ENCODE data around the gene NPAS3. TPM values are rescaled to one million over a fixed set of nuclear protein-coding genes. Genes with fewer than 3 reads are reported as not detected.

Gene NPAS3
- total RNA-seq, 2 experiments from 2014 or later, result not detected

GRCh38 chr14:32993921-32994320 is 55.2 kb downstream of the NPAS3 start:
- CTCF ChIA-PET, result no interaction called here
- no peaks in the 10 kb centered on the region for H3K4me1 Mint-ChIP-seq (ENCODE audit: low read depth)
- H3K9me3 Mint-ChIP-seq, result peaks cover 6% of the 10 kb centered on the region
- DNase-seq, result no peak
- H3K4me3 Mint-ChIP-seq, result no peak overlapping the region
- H3K27me3 Mint-ChIP-seq, result no peaks in the 10 kb centered on the region
- intact Hi-C loops (cut with micrococcal nuclease), result no loop called here
- POLR2A ChIA-PET, result no interaction called here
- no peaks in the 10 kb centered on the region for H3K36me3 Mint-ChIP-seq
- H3K27ac Mint-ChIP-seq, result no peak overlapping the region

- no peaks in the 10 kb centered on the region for H3K27me3 Mint-ChIP-seq
These were observed 57.7 kb downstream of the NPAS3 start for GRCh38 chr14:32996343-32996742.

GRCh38 chr14:32998433-32998832 is 59.8 kb downstream of the NPAS3 start:
- Mint-ChIP-seq H3K9me3 (peaks cover 3% of the 10 kb centered on the region), H3K27ac (no peak overlapping the region), H3K36me3 (no peaks in the 10 kb centered on the region), H3K27me3 (no peaks in the 10 kb centered on the region), H3K4me3 (no peak overlapping the region), H3K4me1 (ENCODE audit: low read depth) (no peaks in the 10 kb centered on the region)
- DNase-seq, result no peak
- intact Hi-C loops (cut with micrococcal nuclease), result loop anchor here (5.0 kb wide), 1 partner anchor 286 kb away; no protein-coding TSS in a partner anchor
- ChIA-PET POLR2A (no interaction called here), CTCF (no interaction called here)

More at GRCh38 chr14:32996343-32996742, 57.7 kb downstream of the NPAS3 start:
- no peak overlapping the region for H3K27ac Mint-ChIP-seq
- no peak for DNase-seq
- H3K36me3 Mint-ChIP-seq, result no peaks in the 10 kb centered on the region
- ChIA-PET POLR2A (no interaction called here), CTCF (no interaction called here)
- H3K4me3 Mint-ChIP-seq, result no peak overlapping the region
- intact Hi-C loops (cut with micrococcal nuclease), result loop anchor here (5.0 kb wide), 1 partner anchor 284 kb away; no protein-coding TSS in a partner anchor
- H3K4me1 Mint-ChIP-seq (ENCODE audit: low read depth), result no peaks in the 10 kb centered on the region
- H3K9me3 Mint-ChIP-seq, result peaks cover 6% of the 10 kb centered on the region

GRCh38 chr14:33009673-33010072 is 71.0 kb downstream of the NPAS3 start:
- H3K36me3 Mint-ChIP-seq, result no peaks in the 10 kb centered on the region
- H3K9me3 Mint-ChIP-seq, result no peaks in the 10 kb centered on the region
- DNase-seq, result no peak
- ChIA-PET CTCF (no interaction called here), POLR2A (no interaction called here)
- no peak overlapping the region for H3K27ac Mint-ChIP-seq
- intact Hi-C loops (cut with micrococcal nuclease), result no loop called here
- no peaks in the 10 kb centered on the region for H3K27me3 Mint-ChIP-seq
- H3K4me1 Mint-ChIP-seq (ENCODE audit: low read depth), result no peaks in the 10 kb centered on the region
- no peak overlapping the region for H3K4me3 Mint-ChIP-seq

- no peaks in the 10 kb centered on the region for H3K27me3 Mint-ChIP-seq
- POLR2A ChIA-PET, result no interaction called here
- CTCF ChIA-PET, result no interaction called here
- DNase-seq, result no peak
- H3K4me1 Mint-ChIP-seq (ENCODE audit: low read depth), result no peaks in the 10 kb centered on the region
- H3K27ac Mint-ChIP-seq, result no peak overlapping the region
- H3K36me3 Mint-ChIP-seq, result no peaks in the 10 kb centered on the region
- no peaks in the 10 kb centered on the region for H3K9me3 Mint-ChIP-seq
- H3K4me3 Mint-ChIP-seq, result no peak overlapping the region
- intact Hi-C loops (cut with micrococcal nuclease), result no loop called here
These were observed 71.8 kb downstream of the NPAS3 start for GRCh38 chr14:33010495-33010894.

DNA sequence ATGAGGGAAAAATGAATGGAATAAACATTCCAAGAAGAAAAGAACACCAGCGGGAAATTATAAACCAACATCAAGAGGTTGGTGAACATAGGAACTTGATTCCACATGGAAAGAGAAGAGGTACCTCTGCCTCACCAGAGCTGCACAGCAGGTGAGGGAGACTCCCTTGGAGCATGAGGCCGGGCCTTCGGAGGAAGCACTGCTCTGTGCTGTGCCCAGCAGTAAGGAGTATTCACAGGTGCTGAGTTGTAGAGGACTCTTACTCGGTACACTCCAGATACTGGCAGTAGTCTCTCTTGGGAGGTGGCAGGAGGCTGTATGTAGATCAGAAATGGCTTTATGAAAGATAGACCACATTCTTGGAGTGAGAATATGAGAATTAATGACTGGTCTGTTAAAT is 76.0 kb downstream of the NPAS3 start:
- DNase-seq, result no peak
- Mint-ChIP-seq H3K27me3 (no peaks in the 10 kb centered on the region), H3K27ac (no peak overlapping the region), H3K4me1 (ENCODE audit: low read depth) (no peaks in the 10 kb centered on the region), H3K4me3 (no peak overlapping the region), H3K36me3 (no peaks in the 10 kb centered on the region), H3K9me3 (no peaks in the 10 kb centered on the region)
- CTCF ChIA-PET, result no interaction called here
- POLR2A ChIA-PET, result no interaction called here
- intact Hi-C loops (cut with micrococcal nuclease), result no loop called here

GRCh38 chr14:33016613-33017012 is 77.9 kb downstream of the NPAS3 start:
- H3K4me3 Mint-ChIP-seq, result no peak overlapping the region
- H3K36me3 Mint-ChIP-seq, result no peaks in the 10 kb centered on the region
- ChIA-PET POLR2A (no interaction called here), CTCF (no interaction called here)
- no peaks in the 10 kb centered on the region for H3K27me3 Mint-ChIP-seq
- DNase-seq, result no peak
- H3K27ac Mint-ChIP-seq, result no peak overlapping the region
- intact Hi-C loops (cut with micrococcal nuclease), result no loop called here
- no peaks in the 10 kb centered on the region for H3K9me3 Mint-ChIP-seq
- no peaks in the 10 kb centered on the region for H3K4me1 Mint-ChIP-seq (ENCODE audit: low read depth)

- no peaks in the 10 kb centered on the region for H3K9me3 Mint-ChIP-seq
- no peak for DNase-seq
- ChIA-PET POLR2A (no interaction called here), CTCF (no interaction called here)
- no peaks in the 10 kb centered on the region for H3K4me1 Mint-ChIP-seq (ENCODE audit: low read depth)
- no peak overlapping the region for H3K27ac Mint-ChIP-seq
- no peaks in the 10 kb centered on the region for H3K36me3 Mint-ChIP-seq
- intact Hi-C loops (cut with micrococcal nuclease), result no loop called here
- H3K4me3 Mint-ChIP-seq, result no peak overlapping the region
- no peaks in the 10 kb centered on the region for H3K27me3 Mint-ChIP-seq
These were observed 78.3 kb downstream of the NPAS3 start for GRCh38 chr14:33017016-33017415.

DNA sequence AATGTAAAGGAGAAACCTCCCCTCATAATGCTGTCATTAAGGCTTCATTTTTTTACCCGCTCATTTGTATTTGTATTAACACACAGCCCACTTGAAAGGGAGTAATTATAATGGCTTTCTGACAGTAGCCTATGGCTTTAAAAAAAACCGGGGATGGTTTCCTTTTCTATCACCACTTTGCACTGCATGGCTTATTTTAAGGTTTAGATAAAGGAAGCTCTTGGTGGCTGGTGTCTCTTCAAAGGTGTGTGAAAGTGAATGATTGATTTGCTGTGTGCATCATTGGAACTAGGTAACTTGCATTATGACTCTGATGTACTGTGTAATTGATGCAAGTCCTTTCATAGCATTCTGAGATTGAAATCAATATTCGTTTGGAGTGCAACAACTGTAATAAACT is 80.7 kb downstream of the NPAS3 start:
- DNase-seq, result no peak
- no peaks in the 10 kb centered on the region for H3K9me3 Mint-ChIP-seq
- CTCF ChIA-PET, result no interaction called here

GRCh38 chr14:33026850-33027430 is 88.3 kb downstream of the NPAS3 start:
- ChIA-PET POLR2A (no interaction called here), CTCF (interaction anchor here (0.7 kb wide), 1 partner anchor 439 kb away, joined by 3 read pairs; no protein-coding TSS in a partner anchor)
- H3K9me3 Mint-ChIP-seq, result peaks cover 3% of the 10 kb centered on the region
- intact Hi-C loops (cut with micrococcal nuclease), result no loop called here
- H3K36me3 Mint-ChIP-seq, result no peaks in the 10 kb centered on the region
- no peak for DNase-seq
- H3K27ac Mint-ChIP-seq, result no peak overlapping the region
- no peaks in the 10 kb centered on the region for H3K4me1 Mint-ChIP-seq (ENCODE audit: low read depth)
- H3K4me3 Mint-ChIP-seq, result no peak overlapping the region
- H3K27me3 Mint-ChIP-seq, result no peaks in the 10 kb centered on the region

More for the DNA sequence above, 80.7 kb downstream of the NPAS3 start:
- POLR2A ChIA-PET, result no interaction called here
- no peak overlapping the region for H3K4me3 Mint-ChIP-seq
- intact Hi-C loops (cut with micrococcal nuclease), result no loop called here
- no peaks in the 10 kb centered on the region for H3K4me1 Mint-ChIP-seq (ENCODE audit: low read depth)
- no peak overlapping the region for H3K27ac Mint-ChIP-seq
- no peaks in the 10 kb centered on the region for H3K27me3 Mint-ChIP-seq
- H3K36me3 Mint-ChIP-seq, result no peaks in the 10 kb centered on the region

GRCh38 chr14:33029511-33029910 is 90.8 kb downstream of the NPAS3 start:
- H3K36me3 Mint-ChIP-seq, result no peaks in the 10 kb centered on the region
- POLR2A ChIA-PET, result no interaction called here

DNA sequence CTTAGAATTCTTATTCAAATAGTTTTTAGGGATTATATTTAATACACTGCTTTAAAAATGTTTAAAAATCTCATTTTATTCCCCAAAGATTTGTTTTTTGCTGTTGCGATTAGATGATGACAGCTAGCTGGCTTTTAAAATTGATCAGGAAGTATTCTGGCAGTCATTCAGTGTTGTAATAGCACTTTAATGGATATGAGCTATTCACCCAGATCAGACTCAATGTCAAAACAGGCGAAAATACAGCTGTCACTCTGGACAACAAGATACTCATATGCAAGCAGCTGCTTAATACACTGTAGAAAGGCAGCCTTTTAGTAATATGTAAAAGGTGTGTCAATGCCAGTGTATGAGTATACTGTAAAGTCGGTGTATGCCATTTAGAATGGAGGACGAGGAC is 91.7 kb downstream of the NPAS3 start:
- H3K4me3 Mint-ChIP-seq, result no peak overlapping the region
- CTCF ChIA-PET, result no interaction called here
- POLR2A ChIA-PET, result no interaction called here
- no peaks in the 10 kb centered on the region for H3K36me3 Mint-ChIP-seq
- peaks cover 3% of the 10 kb centered on the region for H3K9me3 Mint-ChIP-seq
- DNase-seq, result no peak
- no peaks in the 10 kb centered on the region for H3K27me3 Mint-ChIP-seq
- intact Hi-C loops (cut with micrococcal nuclease), result no loop called here
- no peak overlapping the region for H3K27ac Mint-ChIP-seq
- H3K4me1 Mint-ChIP-seq (ENCODE audit: low read depth), result no peaks in the 10 kb centered on the region

More at GRCh38 chr14:33029511-33029910, 90.8 kb downstream of the NPAS3 start:
- Mint-ChIP-seq H3K27ac (no peak overlapping the region), H3K9me3 (peaks cover 3% of the 10 kb centered on the region), H3K4me3 (no peak overlapping the region), H3K27me3 (no peaks in the 10 kb centered on the region), H3K4me1 (ENCODE audit: low read depth) (no peaks in the 10 kb centered on the region)
- intact Hi-C loops (cut with micrococcal nuclease), result no loop called here
- DNase-seq, result no peak
- CTCF ChIA-PET, result no interaction called here

- Mint-ChIP-seq H3K9me3 (no peaks in the 10 kb centered on the region), H3K27me3 (no peaks in the 10 kb centered on the region), H3K4me3 (no peak overlapping the region), H3K36me3 (no peaks in the 10 kb centered on the region), H3K4me1 (ENCODE audit: low read depth) (no peaks in the 10 kb centered on the region), H3K27ac (no peak overlapping the region)
- CTCF ChIA-PET, result no interaction called here
- POLR2A ChIA-PET, result no interaction called here
- no peak for DNase-seq
- intact Hi-C loops (cut with micrococcal nuclease), result no loop called here
These were observed 96.9 kb downstream of the NPAS3 start for GRCh38 chr14:33035416-33036194.

Measured in activated CD4-positive, alpha-beta memory T cell treated with anti-CD3 and anti-CD28 coated beads for 36 hours (primary cell).